T-helper 9 cell (primary cell): ENCODE measurements around the gene PPP4R3B.
"Not testable (repeated sequence)": the region's sequence is repeated elsewhere in the genome, so short reads cannot be mapped to it uniquely, and the experiment has no call there.

Experiments
- DNase-seq: peaks from one replicate; pipeline ENCODE4 v3.0.0-alpha.2; 2020

The PPP4R3B gene

DNA sequence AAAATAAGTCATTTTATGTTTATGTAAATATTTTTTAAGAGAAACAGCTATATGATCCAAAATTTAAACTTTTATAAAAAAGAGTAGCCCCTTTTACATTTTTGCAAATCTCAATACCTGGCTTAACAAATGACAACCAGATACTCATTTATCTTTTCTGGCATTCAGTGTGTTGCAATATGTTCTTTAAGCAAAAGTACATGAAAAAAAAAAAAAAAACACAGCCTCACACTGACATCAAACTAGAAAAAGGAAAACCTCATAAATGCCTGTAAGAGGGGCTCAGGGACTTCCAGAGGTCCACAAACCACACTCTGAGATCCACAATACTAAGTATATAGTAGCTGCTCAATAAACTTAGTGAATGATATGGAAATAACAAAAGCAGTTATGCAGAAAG, 21.9 kb downstream of the PPP4R3B start:
- no peak for DNase-seq

DNA sequence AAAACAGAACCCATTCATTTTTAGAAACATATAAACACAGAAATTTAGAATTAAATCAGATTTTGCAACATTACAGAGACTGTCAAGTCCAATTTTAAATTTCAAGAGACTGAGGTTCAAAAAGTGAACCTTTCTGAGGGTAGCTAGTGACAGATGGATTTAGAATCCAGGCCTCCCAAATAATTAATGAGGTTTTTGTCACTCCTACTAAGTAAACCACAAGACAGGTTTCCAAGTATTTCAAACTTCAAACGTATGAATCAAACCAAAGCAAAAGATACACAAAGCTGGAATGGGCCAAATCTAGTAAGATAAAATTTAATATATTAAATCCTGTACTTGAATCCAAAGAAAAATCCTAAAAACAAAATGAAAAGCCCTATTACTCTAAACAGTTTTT, 25.3 kb downstream of the PPP4R3B start:
- DNase-seq: no peak

DNA sequence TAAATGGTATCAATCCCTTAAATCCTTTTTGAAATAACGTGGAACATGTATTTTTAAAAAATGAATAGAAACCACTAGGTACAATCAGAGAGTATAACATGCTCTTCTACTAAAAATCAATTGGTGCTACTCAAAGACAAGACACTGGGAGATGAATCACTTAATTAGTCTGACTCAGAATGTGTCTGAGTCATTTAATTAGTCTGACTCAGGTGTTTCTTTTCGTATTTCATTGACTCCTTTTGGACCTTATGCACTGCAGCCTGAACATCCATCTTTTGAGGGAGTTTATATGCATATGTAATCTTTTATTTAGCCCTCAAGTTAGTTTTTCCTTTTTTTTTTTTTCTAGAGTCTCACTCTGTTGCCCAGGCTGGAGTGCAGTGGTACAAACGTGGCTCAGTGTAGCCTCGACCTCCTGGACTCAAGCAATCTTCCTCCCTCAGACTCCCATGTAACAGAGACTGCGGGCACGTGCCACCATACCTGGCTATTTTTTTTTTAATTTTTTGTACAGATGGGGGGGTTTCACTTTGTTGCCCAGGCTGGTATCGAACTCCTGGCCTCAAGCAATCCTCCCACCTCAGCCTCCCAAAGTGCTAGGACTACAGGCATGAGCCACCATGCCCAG, 26.5 kb downstream of the PPP4R3B start:
- no peak for DNase-seq

DNA sequence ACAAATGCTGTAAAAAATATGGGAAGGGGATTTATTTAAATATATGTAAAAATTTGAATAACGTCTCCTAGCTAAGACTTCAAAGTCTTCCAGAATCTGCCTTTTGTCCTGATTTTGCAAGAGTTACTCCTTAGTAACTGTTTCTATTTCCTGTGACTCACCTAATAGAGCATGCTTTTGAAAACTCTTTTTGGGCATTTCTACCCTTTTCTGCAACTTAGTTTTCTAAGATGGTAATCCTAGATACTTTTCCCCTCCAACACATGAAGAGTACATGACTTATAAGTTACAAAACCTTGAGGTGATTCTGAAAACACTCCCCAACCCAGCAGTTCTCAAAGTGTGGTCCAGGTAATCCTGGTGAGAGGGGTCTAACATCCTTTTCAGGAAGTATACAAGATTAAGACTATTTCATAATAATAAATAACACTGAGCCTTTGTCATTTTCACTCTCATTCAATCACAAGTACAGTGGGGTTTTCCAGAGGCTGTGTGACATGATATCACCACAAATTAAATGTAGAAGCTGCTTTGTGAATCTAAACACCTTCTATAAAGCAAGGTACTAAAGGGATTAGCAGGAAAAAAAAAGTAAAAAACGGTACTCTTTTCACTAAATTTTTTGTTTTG, 31.9 kb downstream of the PPP4R3B start:
- no peak for DNase-seq

DNA sequence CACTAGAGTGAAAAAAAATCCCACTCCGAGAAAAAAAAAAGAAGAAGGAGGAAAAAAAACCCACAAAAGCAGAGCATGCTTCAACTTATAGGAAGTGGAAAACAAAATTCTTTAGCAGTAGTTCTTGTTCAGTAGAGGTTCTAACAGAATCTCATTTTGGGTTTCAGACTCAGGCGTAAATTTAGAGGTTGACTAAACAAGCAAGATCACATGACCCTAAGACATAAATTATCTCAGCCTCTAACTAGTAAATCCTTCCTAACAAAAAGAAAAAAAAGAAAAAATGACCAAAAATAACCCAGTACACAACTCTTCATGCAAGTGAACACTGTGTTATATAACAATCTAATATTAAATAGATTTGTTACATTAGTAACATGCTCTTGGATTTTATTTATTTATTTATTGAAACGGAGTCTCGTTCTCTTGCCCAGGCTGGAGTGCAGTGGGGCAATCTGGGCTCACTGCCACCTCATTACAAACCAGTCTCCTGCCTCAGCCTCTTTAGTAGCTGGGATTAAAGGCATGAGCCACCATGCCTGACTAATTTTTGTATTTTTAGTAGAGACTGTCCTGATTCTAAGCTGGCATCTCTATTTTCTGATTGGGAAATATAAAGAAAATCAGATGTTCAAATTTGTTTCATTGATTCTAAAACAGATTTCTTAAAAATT, 35.4 kb downstream of the PPP4R3B start:
- DNase-seq: no peak

DNA sequence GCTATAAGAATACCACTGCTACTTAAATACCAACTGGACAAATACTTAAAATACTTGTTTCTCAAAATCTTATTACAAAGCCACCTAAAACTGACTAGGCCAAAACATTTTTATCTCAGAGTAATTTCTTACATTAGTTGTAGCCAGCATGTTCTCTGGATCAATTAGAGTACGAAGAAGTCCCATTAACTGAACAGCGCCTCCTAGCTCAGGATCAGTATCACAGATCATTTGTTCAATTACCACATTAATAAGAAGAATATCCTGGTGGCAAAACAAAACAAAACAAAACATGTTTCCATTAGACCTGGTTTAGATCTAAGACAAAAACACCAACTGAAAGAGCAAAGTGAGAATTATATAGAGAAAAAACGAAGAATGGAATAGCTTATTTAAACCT, 36.0 kb downstream of the PPP4R3B start:
- DNase-seq: no peak

DNA sequence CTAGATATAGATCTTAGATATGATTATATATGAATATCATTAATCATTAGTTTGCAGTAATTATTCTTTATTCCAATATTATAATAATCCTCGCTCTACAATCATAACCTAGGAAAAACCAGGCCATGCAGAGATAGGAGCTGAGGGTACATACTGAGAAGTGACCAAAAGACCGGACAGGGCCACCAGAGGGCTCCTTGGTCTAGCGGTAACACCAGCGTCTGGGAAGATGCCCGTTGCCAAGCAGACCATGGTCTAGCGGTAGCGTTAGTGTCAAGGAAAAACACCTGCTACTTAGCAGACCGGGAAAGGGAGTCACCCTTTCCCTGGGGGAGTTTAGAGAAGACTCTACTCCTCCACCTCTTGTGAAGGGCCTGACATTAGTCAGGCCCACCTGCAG, 48.4 kb downstream of the PPP4R3B start:
- DNase-seq: not testable (repeated sequence)

DNA sequence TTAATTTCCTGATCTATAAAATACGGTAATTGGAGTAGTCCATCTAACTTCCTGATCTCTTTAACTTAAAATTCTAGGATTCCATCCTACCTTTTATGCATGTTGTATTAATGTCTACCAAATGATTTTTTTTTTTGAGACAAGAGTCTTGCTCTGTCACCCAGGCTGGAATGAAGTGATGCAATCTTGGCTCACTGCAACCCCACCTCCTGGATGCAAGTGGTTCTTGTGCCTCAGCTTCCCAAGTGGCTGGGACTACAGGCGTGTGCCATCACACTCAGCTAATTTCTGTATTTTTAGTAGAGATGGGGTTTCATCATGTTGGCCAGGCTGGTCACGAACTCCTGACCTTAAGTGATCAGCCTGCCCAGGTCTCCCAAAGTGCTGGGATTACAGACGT, 50.1 kb downstream of the PPP4R3B start:
- DNase-seq: no peak

DNA sequence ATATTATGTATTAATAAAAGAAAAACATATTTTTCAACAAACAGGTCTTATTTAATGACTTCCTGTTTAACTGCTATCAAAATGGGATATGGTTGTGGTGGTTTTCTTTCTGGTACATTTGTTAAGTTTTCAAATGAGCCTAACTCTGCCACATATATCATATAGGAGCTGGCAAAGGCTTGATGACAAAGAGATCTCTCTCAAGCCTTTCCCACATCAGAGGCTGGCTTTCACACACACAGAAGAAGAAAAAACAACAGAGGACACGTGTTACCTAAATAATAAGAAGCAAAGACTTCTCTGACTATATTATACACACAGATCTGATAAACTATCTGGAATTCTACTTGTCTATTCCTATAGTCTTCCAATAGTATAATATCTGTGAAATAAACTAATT, 51.8 kb downstream of the PPP4R3B start:
- no peak for DNase-seq

DNA sequence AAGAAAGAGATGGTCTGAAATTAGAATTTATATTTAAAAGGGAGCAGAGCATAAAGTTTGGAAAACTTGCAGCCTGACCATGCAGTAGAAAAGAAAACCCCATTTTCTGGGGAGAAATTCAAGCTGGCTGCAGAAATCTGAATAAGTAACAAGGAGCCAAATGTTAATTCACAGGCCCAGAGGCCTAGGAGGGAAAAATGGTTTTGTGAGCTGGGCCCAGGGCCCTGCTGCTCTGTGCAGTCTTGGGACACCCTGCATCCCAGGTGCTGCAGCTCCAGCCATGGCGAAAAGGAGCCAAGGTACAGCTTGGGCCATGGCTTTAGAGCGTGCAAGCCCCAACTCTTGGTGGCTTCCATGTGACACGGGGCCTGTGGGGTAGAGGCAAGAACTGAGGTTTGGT, 56.6 kb downstream of the PPP4R3B start:
- DNase-seq: no peak

DNA sequence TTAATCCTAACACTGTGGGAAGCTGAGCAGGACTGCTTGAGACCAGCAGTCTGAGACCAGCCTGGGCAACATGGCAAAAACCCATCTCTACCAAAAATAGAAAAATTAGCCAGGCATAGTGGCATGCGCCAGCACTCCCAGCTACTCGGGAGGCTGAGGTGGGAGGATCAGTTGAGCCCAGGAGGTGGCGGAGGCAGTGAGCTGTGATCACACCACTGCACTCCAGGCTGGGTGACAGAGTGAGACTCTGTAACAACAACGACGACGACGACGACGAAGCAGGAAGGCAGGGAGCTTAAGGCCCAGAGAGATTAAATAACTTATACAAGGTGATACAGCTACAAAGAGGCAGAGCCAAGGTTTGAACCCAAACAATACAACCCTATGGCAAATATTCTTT, 60.6 kb downstream of the PPP4R3B start:
- no peak for DNase-seq

DNA sequence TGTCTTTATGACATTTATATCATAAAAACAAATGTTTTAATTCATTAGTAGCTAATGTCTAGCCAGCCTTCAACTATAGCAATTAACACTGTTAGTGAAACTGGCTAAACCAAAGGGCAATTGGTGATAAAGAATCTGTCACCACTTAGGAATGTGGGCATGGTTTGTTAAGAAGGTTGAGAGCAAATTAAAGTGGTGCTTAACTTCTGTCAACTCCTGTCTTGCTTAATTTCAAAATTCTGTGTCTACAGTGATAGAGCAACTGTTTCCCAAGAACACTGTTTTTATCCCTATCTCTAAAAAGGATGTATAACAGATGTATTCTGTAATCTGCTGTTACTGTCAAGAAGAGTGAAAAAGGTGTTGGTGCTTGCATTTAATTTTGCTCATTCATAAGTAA, 61.4 kb downstream of the PPP4R3B start:
- DNase-seq: no peak

DNA sequence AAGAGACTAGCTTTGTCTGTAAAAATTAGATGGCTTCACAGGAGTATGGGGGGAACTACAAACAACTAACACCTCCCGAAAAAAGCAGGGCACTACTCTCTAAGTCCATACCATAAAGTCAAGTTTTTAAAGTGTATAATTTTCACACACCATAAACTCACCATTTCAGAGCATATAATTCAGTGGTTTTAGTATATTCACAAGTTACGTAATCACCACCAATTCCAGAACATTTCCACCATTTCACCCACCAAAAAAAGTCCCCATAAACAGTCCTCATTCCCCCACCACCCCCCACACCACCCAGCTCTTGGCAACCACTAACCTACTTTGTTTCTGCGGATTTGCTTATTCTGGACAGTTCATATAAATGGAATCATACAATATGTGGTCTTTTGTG, 64.1 kb downstream of the PPP4R3B start:
- DNase-seq: no peak

DNA sequence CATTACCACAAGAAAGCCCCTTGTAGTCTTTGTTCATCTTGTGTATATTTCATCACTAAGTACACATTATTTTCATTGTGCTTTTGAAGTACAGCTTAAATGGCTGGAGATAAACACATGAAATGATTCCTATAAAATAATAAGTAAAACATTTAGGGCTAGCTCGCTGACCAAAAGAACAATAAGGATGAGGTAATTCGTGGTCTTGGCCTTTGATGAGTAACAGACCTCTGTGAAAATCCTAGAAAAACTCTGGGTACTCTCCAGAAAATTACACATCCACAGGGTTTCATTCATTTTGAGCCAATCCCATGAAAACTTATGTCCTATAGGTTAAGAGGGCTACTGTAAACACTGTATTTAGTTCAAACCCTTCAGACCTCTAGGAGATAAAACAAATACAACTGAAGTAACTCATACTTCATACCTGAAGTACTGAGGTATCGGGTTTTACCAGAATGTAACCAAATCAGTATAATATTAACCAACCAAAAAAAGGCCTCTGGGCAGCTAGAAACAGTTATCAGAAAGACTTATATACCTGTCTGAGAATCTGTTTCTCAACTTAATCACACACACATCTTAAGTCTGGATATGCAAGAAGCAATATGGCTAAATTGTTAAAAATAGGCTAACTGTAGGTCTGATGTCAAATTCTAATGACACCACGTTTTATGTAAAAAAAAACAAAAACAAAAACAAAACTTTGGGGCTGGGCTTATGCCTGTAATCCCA, 66.9 kb downstream of the PPP4R3B start:
- no peak for DNase-seq

DNA sequence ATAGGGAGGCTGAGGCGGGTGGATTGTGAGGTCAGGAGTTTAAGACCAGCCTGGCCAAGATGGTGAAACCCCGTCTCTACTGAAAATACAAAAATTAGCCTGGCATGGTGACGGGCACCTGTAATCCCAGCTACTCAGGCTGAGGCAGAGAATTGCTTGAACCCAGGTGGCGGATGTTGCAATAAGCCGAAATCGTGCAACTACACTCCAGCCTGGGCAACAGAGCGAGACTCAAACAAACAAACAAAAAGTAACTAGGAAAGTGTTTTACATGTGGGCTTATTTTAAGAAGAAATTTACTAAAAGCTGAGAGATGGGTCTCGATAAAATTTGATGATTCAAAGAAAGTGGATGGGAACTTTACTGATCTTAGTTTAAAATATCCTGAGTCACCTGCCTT, 69.7 kb downstream of the PPP4R3B start:
- not testable (repeated sequence) for DNase-seq

DNA sequence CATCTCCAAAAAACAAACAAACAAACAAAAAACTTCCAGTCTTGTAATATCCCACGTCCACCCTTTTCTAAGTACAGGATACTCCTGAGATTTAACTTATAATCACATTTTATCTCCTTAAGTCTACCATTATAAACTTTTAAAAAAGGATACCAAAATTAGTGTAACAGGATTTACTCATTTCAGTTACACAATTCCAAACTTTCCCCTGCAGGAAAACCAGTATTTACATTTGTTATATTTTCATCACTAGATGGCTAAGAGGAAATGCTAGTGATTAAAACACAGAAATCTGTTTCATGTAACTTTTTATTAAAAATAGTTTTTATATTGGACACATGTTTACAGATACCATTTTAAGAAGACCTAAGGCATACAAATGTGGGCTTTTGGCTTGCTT, 70.4 kb downstream of the PPP4R3B start:
- DNase-seq: no peak

DNA sequence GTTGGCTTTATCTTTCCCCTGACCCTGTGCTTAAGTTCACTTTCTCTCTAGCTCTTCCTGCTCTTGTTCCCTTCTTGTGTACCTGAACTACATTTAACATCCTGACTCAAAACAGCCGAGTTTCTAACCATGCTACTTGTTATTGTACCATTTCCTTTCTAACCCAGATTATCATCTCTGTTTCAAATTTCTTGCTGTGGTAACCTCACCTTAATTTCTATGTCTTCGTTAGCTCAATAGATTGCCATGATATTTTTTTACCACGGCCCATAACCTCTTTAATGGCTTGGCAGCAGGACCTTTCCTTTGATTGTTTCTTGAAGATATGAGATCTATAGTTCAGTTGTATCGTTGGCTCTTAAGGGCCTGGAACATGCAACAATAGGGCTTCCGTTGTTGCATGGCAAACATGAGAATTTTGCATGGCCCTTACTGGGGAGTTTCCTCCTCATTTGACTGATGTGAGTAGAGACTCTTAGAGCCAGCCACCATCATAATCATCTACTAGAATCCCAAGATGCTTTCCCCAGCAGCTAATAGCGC, 86.8 kb downstream of the PPP4R3B start:
- no peak for DNase-seq

DNA sequence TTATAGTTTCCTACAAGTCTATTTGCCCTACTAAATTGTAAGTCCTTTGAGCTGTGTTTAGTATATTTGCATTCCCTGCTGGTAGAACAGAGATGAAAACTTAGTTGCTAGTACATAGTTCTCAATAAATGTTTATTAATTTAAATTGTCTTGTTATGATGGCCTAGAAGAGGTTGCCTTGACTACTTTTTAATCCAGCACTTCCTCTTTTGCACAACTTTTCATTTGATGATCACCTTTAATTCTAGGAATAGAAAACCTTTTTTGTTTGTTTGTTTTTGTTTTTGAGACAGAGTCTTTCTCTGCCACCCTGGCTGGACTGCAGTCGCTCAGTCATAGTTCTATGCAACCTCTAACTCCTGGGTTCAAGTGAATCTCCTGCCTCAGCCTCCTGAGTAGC, 91.2 kb downstream of the PPP4R3B start:
- DNase-seq: no peak

DNA sequence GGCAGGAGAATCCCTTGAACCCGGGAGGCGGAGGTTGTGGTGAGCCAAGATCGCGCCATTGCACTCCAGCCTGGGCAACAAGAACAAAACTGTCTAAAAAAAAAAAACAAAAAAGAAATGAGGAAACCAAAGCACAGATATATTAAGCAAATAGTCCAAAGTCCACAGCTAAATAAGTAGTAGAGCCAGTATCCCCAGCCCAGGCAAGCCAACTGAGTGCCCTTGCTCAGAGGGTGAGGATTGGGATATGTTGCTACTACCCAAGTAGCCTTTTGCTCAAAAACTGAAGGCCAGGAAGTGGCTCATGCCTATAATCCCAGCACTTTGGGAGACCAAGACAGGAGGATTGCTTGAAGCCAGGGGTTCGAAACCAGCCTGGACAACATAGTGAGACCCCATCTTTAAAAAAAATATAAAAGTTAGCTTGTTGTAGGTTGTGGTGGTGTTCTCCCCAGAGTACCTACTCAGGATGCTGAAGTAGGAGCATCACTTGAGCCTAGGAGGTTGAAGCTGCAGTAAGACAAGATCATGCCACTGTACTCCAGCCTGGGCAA, 92.5 kb downstream of the PPP4R3B start:
- DNase-seq: no peak

DNA sequence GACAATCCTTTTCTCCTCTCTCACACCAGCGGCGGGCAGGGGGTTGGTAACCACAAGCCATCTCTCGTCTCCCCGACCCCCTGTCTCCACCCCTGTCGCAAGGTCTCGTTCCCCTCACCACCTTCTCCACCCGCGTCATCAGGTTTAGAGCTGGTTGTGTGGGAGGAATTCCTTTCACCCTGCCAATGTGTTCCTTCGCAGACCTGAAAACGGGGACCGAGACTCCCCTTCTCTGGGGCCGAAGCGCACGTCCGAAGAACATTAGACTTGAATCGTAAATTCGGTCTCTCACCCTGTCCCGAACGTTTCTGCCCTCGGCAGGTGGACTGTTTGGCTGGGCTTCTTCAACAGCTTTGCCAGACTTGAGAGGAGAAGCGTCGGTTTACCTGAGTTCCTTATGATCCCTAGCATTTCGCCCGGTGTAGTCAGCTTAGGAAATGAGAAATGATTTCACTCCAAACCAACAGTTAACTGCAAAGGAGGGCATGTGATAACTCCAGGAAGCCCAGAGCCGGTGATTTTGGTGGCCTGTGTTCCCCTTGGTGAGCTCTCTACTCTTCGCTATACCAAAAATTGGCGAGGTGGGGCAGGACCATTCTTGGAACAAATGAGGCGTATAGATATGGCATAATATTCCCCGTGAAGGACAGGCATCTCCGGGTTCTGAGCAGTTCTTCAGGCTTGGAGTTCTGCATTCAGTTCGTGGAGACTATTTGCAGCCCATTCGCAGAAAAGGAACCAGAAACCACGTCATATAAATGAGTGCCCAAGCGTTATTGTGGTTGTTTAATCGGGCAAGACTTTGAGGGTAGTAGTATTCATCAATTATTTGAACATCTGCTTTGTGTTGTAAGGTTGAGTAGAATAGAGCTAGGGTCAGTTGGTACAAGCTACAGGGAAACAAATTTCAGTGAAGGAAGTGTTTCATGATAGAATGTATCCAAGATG, 97.2 kb downstream of the PPP4R3B start:
- DNase-seq: peak; percentile 26

DNA sequence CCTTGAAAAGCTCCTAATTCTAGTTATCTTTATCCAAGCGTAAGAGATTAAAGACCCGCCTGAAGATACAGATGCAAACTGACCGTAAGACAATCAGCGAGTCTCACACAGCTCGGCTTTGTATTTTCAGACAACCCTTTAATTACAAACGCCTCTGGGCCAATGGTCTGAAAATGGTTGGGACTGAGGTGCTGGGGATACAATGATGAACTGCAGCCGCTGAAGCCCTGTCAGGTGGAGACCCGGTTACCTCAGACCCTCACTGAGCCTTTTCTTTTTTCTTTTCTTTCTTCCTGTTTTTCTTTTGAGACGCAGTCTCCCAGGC, 98.6 kb downstream of the PPP4R3B start:
- DNase-seq: no peak

DNA sequence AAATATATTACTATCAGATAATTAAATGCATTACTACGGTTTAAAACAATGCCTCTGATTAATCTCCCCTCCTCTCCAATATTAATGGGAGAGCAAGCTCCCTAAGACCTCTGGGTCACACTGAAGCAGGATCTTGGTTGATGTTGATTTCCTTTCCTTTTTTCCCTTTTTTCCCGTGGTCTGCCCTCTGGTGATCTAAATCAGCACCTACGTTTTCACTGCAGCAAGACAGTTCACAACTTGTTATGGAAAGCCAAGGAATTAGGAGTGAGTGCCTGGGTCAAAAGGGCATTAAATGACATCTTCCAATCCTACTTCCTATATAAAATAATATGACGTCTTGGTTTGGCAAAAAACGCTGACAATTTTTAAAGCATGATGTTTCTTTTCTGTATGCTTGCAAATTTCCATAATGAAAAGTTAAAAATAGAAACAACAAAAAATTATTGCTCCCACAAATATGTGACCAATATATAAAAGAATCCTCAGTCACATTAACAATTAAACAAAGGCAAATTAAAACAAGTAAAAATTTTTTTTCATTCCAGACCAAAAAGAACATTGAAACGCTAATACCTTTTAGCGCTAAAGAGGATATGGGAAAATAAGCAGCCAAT, 105.8 kb downstream of the PPP4R3B start:
- no peak for DNase-seq
